DMS79 (cell line): ENCODE results near the gene IL34.

Experiments used
- DNase-seq: peaks from one replicate; lab custom pipeline; 2025; lab: John Stamatoyannopoulos, UW

IL34 gene

DNA sequence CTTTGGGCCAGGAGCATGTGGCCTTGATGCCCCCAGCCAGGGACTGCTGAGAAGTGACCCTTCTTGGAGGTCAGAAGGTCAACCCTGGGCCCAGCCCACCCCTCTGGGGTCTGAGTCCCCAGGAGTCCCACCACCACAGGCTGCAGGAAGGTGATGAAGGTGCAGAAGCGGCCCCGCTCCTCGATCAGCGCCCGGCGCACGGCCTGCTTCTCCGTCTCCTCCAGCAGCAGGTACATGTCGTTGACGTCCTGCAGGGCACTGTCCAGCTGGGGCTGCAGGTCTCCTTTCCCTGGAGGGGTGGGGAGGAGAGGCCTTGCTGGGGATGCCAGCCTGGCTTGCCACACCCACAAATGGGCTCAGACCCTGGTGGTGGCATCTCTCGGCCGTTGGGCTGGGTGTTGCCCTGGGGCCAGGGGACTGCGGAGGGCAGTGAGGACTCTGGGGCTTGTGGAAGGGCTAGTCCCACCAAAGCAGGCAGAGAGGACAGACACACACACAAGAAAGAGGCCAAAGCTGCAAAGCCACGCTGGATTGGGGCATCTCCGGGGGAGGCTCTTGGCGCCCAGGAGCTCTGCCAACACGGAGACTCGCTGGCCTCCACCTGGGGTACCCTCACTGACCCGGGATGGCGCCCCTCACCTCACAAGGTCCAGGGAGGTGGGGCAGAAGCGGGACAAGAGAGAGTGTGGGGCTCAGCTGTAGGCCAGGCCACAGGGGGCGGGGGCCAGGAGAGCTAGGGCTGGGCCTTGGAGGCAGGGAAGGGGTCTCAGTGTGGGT is 31.9 kb downstream of the IL34 start:
- no peak for DNase-seq

DNA sequence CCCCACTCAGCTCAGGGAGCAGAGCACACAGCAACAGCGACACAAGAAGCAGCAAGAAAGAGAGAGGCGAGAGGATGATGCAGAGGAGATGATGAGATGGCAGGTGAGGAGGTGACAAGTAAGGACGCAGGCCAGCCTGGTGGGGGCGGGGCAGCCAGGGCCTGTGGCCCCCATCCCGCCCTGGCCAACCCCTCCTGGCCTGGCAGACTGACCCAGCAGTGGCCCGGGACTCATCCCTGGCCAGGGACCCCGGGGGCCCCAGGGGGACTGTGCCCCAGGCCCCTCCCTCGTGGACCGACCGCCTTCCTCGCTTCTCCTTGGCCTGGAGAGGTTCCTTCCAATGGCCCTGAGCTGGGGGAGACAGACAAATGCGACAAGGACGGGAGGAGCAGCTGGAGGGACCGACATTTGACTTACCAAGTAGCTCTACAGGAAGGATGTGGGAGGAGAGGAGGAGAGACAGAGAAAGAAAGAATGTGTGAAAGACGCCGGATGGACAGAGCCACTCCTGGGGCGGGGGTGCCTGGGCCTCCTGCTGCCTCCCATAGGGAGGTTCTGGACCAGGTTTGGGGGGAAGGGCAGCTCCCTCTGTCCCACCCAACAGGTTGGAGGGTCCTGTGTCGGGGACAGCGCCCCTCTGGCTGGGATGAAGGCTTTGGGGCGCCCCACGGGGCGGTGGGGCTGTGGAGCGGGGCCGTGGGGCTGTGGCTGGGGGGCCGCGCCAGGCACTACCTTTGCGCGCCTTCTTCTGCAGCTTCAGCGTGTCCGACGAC is 32.7 kb downstream of the IL34 start:
- DNase-seq, result no peak

- no peak for DNase-seq
Measured at GRCh38 chr16:70679671-70680494, 33.5 kb downstream of the IL34 start.

DNA sequence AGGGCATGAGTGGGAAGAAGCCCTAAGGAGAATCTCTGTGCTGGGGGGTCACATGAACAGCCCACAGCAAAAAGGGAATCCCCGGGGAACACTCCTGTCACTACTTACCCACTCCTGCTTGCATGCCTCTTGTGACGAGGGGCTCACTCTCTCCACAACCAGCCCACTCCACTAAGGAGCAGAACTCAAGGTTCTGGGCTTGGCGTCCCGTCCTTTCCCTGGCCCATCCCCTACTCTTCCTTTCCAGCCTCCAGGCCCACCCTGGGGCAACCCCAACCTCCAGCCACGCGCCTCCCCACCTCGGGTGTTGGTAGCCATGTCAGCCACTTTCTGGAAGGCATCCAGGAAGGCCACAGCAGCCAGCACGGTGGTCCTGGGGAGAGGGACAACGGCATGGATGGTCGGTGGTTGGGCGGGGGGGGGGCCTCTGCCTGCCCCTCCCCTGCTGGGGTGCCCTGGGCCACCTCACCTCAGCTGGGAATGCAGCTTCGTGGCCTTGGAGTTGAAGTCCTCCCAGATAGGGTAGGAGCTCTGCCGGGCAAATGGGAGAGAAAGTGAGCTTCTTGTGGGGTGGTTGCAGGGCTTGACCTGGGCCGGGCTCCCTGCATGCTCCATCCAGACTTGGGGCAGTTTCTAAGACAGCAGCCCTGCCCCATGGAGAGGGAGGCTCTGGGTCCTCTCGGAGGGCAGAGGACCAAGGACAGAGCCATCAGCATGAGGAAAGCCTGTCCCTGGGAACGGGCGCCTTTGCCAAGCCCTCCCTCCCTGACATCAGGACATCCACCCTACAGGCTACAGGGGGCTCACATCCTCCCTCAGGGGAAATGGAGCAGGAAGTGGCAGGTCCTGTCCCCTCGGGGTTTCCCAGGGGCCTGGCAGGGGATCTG is 34.4 kb downstream of the IL34 start:
- DNase-seq, result no peak

GRCh38 chr16:70681382-70682238 is 35.3 kb downstream of the IL34 start:
- DNase-seq, result no peak

DNA sequence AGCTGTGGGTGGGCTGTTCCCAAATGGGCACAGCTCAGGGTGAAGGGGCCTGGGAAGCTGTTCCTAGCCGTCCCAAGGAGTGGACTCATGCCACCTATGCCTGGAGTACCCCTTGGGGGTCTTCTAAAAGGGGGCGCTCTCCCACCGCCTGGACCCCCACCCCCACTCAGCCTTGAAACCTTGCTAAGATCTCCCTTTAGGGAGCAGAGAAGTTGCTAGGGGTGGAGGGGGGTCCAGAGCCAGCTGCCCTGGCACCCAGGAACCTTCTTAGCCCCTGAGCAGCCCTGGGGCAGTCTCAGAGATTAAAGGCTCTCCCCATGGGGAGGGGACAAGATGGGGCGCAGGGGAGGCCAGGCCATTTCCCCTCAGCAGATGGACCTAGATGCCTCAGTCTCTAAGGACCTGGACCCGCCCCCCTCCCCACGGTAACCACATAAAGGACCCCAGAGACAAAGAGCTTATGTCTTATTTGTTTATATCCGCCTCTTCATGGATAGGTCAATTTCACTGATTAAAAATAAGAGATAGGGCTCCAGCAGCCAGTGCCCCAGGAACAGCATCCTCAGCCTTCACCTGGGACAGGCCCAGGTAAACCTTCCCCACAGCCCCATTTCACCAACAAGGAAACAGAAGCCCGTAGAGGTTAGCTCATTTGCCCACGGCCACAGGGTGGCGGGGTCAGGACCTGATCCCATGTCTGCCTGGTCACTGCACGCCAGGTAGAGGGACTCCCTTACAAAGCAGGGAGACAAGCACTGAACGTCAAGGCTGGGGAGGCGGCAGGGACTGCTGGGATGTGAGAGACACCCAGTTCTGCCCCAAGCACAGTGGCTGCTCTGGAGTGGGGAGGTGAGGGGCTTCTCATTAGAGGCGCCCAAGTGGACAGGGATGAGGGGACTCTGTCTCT is 36.1 kb downstream of the IL34 start:
- DNase-seq, result no peak

GRCh38 chr16:70683146-70683944 is 37.0 kb downstream of the IL34 start:
- DNase-seq, result no peak

DNA sequence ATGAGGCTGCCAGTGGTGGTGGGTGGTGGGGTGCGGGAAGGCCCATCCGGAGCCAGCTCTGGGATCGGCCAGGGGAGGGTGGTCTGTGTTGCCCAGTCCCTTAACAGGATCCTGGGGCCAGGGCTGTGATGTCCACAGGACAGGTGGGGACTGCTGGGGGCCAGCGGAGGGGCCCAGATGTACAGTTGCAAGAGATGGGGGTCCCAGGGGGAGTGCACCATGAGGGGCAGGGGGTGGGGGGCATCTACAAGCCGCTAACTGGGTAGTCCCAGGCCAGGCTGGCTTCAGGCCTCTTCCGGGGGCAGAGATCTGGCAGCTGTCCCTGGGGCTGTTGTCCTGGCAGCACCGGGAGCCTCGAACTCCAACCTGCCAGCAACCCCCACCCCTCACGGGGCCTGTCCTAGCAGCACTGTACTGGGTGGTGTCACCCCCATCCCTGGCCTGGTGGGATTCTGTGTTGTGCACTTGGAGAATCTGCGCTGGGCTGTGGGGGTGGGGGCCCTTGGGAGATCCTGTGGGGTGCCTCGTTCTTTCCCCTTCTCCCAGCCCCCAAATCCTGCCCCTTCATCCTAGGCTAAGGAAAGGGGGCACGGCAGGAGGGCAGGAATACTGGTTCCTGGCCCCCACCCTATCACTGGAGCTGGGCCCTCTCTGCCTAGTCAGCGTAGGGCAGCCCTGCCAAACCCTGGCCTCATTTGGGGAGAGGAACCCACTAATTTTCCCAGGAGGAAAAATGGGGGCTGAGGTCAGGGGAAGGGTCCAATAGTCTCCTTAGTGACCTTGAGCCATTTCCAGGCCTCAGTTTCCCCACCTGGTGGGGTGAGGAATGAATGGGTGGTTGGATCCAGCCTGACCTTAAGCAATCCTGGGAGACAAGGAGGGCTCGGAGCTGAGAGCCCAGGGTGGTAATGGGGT is 38.0 kb downstream of the IL34 start:
- no peak for DNase-seq

DNA sequence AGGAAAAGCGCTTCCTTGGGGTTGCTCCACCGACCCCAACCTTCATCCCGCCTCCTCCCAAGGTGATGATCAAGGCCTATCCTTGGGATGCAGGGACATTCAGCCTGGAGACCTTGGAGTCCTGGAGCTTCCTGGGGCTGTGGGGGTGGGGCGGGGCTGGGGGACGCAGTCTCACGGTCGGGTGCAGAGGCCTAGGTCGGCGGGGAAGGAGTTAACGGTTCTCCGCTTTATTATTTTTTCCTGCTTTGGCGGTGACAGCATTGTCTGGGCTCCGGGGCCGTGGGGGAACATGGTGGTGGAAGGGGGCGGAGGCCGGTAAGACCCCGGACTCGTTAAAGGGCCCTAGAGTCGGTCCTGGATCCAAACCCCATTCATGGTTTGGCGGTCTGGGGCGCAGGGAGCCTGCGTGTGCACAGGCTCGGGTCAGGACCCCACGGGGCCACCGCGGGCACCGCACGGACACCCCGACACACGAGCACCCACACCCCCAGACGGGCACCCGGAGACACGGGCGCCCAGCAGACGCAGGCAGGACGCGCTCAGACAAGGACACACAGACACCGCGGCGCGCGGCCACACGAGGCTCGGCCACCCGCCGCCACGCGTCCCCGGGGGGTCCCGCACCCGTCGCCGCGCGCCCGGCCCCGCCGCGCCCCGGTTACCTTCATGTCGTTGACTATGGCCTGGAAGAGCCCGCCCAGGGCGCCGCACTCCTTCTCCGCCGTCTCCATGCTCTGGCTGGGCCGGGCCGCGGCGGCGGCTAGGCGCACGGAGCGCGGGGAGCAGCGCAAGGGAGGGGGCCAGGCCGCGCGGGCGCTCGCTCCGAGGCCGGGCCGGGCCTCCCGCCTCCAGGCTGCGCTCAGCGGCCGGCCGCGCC is 38.9 kb downstream of the IL34 start:
- no peak for DNase-seq

DNA sequence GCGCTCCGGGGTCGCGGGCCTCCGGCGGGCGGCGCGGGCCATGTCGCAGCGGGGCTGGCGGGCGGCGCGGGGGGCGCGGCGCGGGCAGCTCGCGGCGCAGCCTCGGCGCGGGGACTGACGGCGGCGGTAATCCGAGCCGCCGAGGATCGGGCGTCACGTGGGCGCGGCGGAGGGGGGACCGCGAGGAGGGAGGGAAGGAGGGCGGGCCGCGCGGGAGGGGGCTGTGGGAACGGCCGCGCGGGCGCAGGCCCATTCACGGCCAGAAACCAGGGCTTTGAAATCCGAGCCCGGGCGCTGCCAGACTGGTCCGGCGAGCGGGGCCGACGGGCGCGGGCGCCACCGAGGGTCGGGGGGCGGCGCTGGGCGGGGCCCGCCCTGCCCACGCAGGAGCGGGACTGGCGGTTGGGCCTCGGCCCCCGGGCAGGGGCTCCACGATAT is 39.6 kb downstream of the IL34 start, which contains the start of gene MTSS2:
Gene MTSS2, minus strand, starts transcription at position 116 of the 438 bp plus-strand sequence. CDS start 262 bp downstream, outside the sequence.
- DNase-seq, result no peak

- no peak for DNase-seq
Measured at GRCh38 chr16:70686376-70687101, 40.2 kb downstream of the IL34 start.

DNA sequence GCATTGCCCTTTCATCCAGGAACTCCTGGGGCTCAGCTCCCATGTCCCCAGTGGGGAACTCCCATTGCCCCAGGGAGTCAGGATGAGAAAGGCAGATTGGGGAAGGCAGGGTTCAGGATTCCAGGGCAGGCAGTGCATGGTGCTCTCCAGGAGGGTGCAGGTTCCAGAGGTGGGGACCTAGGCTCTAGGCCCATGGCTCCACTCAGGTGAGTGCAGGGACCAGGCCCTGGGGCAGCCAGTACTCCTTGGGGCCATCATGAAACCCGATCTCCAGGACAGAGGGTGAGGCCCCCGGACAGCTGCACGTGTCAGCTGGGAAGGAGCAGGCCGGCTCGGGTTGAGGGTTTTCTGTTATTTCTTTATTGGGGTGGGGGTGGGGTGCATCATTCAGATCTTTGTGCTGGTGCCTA is 40.7 kb downstream of the IL34 start:
- DNase-seq, result no peak

DNA sequence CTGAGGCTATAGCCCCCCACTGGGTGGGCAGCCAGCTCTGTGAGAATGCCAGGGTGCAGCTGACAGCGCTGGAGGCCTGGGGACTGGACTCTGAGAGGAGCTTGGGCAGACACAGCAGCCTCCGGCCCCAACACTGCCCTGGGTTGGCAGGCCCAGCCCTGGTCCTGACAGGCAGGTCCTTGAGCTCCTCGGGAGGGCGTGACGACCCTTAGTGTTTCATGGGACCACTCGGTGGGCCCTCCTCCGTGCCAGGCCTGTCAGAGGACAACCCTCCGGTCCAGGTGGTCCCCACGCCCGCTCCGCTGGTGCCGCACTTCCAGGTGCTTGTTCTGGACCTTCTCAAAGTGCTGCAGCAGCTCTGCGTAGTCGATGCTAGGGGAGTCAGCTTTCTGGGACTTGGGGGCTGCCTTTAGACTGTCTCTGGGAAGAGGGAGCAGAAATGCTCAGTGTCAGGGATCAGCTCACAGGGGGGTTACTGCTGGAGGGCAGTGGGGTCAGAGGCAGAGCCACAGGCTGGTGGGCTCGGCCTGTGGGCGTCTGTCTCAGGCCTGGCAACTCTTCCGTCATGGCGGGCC is 41.4 kb downstream of the IL34 start:
- no peak for DNase-seq

GRCh38 chr16:70688246-70688742 is 41.9 kb downstream of the IL34 start:
- no peak for DNase-seq
